ENCODE data around the gene TOMM34. TPM values are rescaled to one million over a fixed set of nuclear protein-coding genes. Genes with fewer than 3 reads are reported as not detected.

Gene TOMM34
- total and polyA plus RNA-seq, 2 of the 13 experiments (the other 11 are each of a cell fraction or from before 2014, with no cell fraction given) = 36.2 to 52.0 TPM

DNA sequence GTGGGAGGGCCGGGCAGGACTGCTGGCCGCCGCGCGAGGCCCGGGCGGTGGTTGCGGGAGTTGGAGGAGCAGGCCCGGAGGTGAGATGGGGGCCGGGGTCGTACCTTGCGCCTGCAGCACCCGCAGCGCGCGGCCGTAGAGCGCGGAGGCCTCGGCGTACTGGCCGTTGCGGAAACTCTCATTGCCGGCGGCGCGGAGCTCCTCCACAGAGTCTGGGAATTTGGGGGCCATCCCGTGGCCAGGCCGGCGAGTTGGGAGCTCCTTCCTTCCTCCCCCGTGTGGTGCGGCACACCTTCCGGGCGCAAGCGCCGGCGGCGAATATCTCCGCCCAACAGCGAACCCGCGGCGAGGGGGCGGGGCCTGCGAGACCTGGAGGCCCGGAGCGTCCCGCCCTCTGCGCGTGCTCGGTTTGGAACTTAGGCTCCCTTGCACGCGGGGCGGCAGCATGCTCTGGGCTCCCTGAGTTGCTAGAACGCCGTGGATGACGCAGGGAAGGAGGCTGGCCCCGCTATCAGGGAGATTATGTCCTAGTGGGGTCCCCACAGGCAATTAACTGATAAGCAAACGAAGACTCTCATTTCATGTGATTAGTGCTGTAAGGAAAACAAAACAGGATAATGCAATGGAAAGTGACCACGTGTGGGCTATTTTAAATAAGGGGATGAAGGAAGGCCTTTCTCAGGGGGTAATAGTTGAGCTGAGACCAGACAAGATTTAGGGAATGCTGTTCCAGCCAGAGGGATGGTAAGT lies at the start of gene TOMM34 (continued):
- peak; percentile 68; the same call in 1 of the 2 replicates for TF ChIP-seq NPAS2 (CRISPR knock-in tag; IDR thresholded peaks at IDR 0.05; ENCODE audit: borderline replicate concordance)
- TF ChIP-seq ZNF678 (CRISPR knock-in tag; IDR thresholded peaks at IDR 0.05) = peak; percentile 94
- peak; percentile 98 for TF ChIP-seq ZNF879 (CRISPR knock-in tag; IDR thresholded peaks at IDR 0.05)
- TF ChIP-seq ZNF564 (CRISPR knock-in tag; IDR thresholded peaks at IDR 0.05) = peak; percentile 84; the same call in 1 of the 2 replicates
- no peak for TF ChIP-seq ZNF24 (IDR thresholded peaks at IDR 0.05)
- TF ChIP-seq SNRNP70 (IDR thresholded peaks at IDR 0.05; ENCODE audit: low read depth, low read length) = no peak
- TF ChIP-seq RAD51 (IDR thresholded peaks at IDR 0.05; ENCODE audit: borderline replicate concordance) = no peak
- TF ChIP-seq, protein P1, sequence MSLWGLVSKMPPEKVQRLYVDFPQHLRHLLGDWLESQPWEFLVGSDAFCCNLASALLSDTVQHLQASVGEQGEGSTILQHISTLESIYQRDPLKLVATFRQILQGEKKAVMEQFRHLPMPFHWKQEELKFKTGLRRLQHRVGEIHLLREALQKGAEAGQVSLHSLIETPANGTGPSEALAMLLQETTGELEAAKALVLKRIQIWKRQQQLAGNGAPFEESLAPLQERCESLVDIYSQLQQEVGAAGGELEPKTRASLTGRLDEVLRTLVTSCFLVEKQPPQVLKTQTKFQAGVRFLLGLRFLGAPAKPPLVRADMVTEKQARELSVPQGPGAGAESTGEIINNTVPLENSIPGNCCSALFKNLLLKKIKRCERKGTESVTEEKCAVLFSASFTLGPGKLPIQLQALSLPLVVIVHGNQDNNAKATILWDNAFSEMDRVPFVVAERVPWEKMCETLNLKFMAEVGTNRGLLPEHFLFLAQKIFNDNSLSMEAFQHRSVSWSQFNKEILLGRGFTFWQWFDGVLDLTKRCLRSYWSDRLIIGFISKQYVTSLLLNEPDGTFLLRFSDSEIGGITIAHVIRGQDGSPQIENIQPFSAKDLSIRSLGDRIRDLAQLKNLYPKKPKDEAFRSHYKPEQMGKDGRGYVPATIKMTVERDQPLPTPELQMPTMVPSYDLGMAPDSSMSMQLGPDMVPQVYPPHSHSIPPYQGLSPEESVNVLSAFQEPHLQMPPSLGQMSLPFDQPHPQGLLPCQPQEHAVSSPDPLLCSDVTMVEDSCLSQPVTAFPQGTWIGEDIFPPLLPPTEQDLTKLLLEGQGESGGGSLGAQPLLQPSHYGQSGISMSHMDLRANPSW (CRISPR knock-in tag; IDR thresholded peaks at IDR 0.05; ENCODE audit: borderline replicate concordance) = peak; percentile 77
- peak; percentile 90 for TF ChIP-seq NR1H2 (CRISPR knock-in tag; IDR thresholded peaks at IDR 0.05; ENCODE audit: borderline replicate concordance, low read depth)
- TF ChIP-seq HNRNPUL1 (IDR thresholded peaks at IDR 0.05; ENCODE audit: low read depth, low read length) = peak; percentile 67; the same call in 1 of the 2 replicates
- no peak; the same call in 1 of the 2 replicates for TF ChIP-seq PPARG (CRISPR knock-in tag; conservative IDR thresholded peaks at IDR 0.05)
- TF ChIP-seq ZNF572 (CRISPR knock-in tag; IDR thresholded peaks at IDR 0.05) = peak; percentile 96; the same call in 1 of the 2 replicates
- peak; percentile 68; the same call in 1 of the 2 replicates for TF ChIP-seq CAMTA2 (CRISPR knock-in tag; IDR thresholded peaks at IDR 0.05; ENCODE audit: borderline replicate concordance)
- TF ChIP-seq ZZZ3 (CRISPR knock-in tag; IDR thresholded peaks at IDR 0.05; ENCODE audit: borderline replicate concordance) = no peak; the same call in 1 of the 2 replicates
- TF ChIP-seq SP140L (CRISPR knock-in tag; IDR thresholded peaks at IDR 0.05; ENCODE audit: borderline replicate concordance) = peak; percentile 96
- peak; percentile 55; the same call in 1 of the 2 replicates for TF ChIP-seq HMG20A (CRISPR knock-in tag; IDR thresholded peaks at IDR 0.05; ENCODE audit: borderline replicate concordance)
- peak; percentile 92 for TF ChIP-seq KAT8 (CRISPR knock-in tag; IDR thresholded peaks at IDR 0.05)
- TF ChIP-seq ZNF788 (CRISPR knock-in tag; IDR thresholded peaks at IDR 0.05; ENCODE audit: borderline replicate concordance) = peak; percentile 81; the same call in 1 of the 2 replicates
- peak; percentile 96 for TF ChIP-seq ZNF446 (CRISPR knock-in tag; IDR thresholded peaks at IDR 0.05)
- peak; percentile 92 for TF ChIP-seq SATB2 (CRISPR knock-in tag; IDR thresholded peaks at IDR 0.05)
- TF ChIP-seq, protein P2, sequence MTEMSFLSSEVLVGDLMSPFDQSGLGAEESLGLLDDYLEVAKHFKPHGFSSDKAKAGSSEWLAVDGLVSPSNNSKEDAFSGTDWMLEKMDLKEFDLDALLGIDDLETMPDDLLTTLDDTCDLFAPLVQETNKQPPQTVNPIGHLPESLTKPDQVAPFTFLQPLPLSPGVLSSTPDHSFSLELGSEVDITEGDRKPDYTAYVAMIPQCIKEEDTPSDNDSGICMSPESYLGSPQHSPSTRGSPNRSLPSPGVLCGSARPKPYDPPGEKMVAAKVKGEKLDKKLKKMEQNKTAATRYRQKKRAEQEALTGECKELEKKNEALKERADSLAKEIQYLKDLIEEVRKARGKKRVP (CRISPR knock-in tag; IDR thresholded peaks at IDR 0.05) = peak in 1 of 2 experiments; percentile 90; a peak in 2 of 4 replicates
- 0 out of 2 replicates have a peak, but pooled peaks have one; percentile 32 for TF ChIP-seq FIP1L1 (IDR thresholded peaks at IDR 0.05; ENCODE audit: borderline replicate concordance, insufficient read depth, low read depth, low read length)
- TF ChIP-seq SPEN (CRISPR knock-in tag; IDR thresholded peaks at IDR 0.05; ENCODE audit: low read depth) = peak; percentile 95
- TF ChIP-seq, protein P3, sequence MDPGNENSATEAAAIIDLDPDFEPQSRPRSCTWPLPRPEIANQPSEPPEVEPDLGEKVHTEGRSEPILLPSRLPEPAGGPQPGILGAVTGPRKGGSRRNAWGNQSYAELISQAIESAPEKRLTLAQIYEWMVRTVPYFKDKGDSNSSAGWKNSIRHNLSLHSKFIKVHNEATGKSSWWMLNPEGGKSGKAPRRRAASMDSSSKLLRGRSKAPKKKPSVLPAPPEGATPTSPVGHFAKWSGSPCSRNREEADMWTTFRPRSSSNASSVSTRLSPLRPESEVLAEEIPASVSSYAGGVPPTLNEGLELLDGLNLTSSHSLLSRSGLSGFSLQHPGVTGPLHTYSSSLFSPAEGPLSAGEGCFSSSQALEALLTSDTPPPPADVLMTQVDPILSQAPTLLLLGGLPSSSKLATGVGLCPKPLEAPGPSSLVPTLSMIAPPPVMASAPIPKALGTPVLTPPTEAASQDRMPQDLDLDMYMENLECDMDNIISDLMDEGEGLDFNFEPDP (CRISPR knock-in tag; conservative IDR thresholded peaks at IDR 0.05) = peak; percentile 98
- 0 out of 2 replicates have a peak, but pooled peaks have one; percentile 44 for TF ChIP-seq HNRNPL (IDR thresholded peaks at IDR 0.05; ENCODE audit: low read depth, low read length)
- no peak for TF ChIP-seq ZNF7 (CRISPR knock-in tag; IDR thresholded peaks at IDR 0.05)
